ENCODE data around the gene ACTA2.
A peak's percentile ranks its signal among the peaks of the same experiment; 100 is the strongest.
"Not testable (repeated sequence)": the region's sequence is repeated elsewhere in the genome, so short reads cannot be mapped to it uniquely, and the experiment has no call there.

ACTA2 gene

GRCh38 chr10:88946965-88947590 lies 5.5 kb downstream of the ACTA2 start:
- DNase-seq = no peak

GRCh38 chr10:88946200-88946599 lies 6.4 kb downstream of the ACTA2 start:
- DNase-seq = no peak

- no peak for DNase-seq
These were observed 7.8 kb downstream of the ACTA2 start for GRCh38 chr10:88944813-88945212.

GRCh38 chr10:88943778-88944177 lies 8.8 kb downstream of the ACTA2 start:
- DNase-seq = no peak

GRCh38 chr10:88941026-88941425 lies 11.5 kb downstream of the ACTA2 start:
- DNase-seq = no peak

- no peak for DNase-seq
These were observed 13.6 kb downstream of the ACTA2 start for GRCh38 chr10:88938938-88939337.

- DNase-seq = no peak
These were observed 14.5 kb downstream of the ACTA2 start for GRCh38 chr10:88938039-88938438.

GRCh38 chr10:88936656-88937055 lies 15.9 kb downstream of the ACTA2 start:
- DNase-seq = no peak

GRCh38 chr10:88934900-88935672 lies 17.5 kb downstream of the ACTA2 start:
- DNase-seq = peak; percentile 2 to 65

GRCh38 chr10:88933564-88933963 lies 19.0 kb downstream of the ACTA2 start:
- no peak for DNase-seq

GRCh38 chr10:88932539-88933256 lies 19.9 kb downstream of the ACTA2 start:
- DNase-seq = peak; percentile 24 to 76

- DNase-seq = not testable (repeated sequence)
These were observed 20.5 kb downstream of the ACTA2 start for GRCh38 chr10:88932029-88932428.

- no peak for DNase-seq
These were observed 21.0 kb downstream of the ACTA2 start for GRCh38 chr10:88931548-88931947.

- DNase-seq = no peak
These were observed 24.3 kb downstream of the ACTA2 start for GRCh38 chr10:88928254-88928653.

- no peak for DNase-seq
These were observed 25.2 kb downstream of the ACTA2 start for GRCh38 chr10:88927416-88927690.

GRCh38 chr10:88926566-88927415 lies 25.8 kb downstream of the ACTA2 start:
- no peak for DNase-seq

- DNase-seq = no peak
These were observed 29.1 kb downstream of the ACTA2 start for GRCh38 chr10:88923520-88923919.

- no peak for DNase-seq
These were observed 30.5 kb downstream of the ACTA2 start for GRCh38 chr10:88922041-88922440.

- DNase-seq = no peak
These were observed 31.5 kb downstream of the ACTA2 start for GRCh38 chr10:88920986-88921593.

GRCh38 chr10:88920198-88920597 lies 32.4 kb downstream of the ACTA2 start:
- no peak for DNase-seq

- DNase-seq = no peak
These were observed 33.5 kb downstream of the ACTA2 start for GRCh38 chr10:88919041-88919440.

- DNase-seq = no peak
These were observed 34.2 kb downstream of the ACTA2 start for GRCh38 chr10:88918191-88918905.

All from NCI-H524 (cell line).